ENCODE data around the gene EFEMP2.

Gene EFEMP2

DNA sequence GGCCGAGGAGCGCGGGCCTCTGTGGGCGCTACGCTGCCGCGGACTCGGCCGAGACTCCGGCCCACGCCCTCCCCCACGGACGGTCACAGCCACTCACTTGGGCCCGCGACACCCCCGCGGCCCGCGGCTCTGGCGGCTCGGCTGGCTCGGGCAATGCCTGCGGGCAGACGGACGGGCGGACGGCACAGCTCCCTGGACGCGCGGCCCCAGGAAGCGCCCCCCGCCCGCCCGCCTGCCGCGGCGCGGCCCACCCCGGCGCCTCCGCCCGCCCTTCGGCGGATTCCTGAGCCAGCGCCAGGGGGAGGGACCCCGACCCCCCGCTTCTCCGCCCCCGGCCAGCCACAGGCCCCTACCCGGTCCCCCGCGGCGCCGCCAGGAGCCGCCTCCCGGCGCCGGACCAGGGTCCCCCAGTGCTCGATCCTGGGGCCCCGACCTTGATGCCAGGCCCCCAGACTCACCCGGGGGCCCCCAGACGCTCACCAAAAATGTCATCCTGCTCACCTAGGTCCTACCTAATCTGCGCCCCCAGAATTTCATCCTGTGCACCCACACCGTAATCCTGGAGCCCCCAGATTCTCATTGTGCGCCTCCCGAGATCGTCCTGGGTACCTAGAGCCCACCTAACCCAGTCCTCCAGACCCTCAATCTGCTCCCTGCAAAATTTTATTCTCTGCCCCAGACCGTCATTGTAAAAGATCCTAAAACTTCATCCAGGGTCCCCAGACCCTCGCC is at the start of gene EFEMP2:
EFEMP2 (minus strand) TSS at position 215 of the 732 bp plus-strand sequence. CDS start 446 bp downstream, outside the sequence.
- DNase-seq: no peak

DNA sequence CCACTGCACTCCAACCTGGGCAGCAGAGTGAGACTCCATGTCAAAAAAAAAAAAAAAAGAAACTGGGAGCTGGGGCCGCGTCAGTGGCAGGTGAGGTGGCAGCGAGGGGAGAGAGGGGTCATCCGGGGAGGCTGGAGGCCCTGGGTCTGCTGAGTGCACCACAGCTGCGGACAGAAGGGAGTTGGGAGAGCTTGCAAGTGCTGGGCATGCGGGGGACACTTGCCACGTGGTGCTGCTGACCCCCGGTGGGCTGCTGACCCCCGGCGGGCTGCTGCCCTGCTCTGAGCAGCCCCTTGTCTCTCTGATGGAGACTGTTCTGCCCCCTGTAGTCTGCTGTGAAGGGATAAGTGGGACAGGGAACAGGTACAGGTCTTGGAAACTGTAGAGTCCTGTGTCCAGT is 49.3 kb upstream of the EFEMP2 start:
- DNase-seq: no peak

DNA sequence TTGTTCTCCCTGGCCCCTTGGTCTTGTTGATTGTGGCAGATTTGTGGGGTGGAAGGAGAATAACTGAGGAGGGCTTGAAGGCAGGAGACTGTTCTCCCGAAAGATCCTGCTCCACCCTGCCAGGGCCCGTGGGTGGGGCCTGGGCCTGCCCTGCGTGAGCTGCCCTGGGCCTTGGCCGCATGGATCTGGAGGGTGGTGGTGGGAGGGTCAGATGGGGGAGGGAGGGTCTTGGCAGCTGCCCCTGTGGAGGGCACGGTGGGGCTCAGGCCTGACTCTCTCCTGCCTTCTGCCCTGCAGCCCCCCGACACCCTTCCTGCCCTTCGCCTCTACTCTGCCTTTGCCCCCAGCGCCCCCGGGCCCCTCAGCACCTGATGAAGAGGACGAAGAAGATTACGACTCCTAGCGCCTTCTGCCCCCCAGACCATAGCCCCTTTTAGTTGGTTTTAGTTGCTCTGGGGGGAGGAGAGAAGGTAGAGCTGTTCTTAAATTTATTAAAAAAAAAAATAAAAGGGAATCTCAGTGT is 48.5 kb upstream of the EFEMP2 start:
- no peak for DNase-seq

DNA sequence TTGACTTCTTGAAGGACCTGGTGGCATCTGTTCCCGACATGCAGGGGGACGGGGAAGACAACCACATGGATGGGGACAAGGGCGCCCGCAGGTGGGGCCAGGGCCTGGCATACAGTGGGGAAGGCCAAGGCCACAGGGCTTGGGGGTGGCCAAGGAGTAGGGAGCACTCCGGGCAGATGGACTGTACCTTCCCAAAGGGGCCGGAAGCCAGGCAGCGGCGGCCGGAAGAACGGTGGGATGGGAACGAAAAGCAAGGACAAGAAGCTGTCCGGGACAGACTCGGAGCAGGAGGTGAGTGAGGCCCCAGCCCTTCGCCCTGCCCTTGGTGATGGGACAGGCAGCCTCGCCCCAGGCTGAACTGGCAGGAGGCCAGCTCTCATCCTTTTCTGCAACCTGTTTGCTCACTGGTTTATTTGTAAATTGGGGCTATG is 47.8 kb upstream of the EFEMP2 start:
- no peak for DNase-seq

DNA sequence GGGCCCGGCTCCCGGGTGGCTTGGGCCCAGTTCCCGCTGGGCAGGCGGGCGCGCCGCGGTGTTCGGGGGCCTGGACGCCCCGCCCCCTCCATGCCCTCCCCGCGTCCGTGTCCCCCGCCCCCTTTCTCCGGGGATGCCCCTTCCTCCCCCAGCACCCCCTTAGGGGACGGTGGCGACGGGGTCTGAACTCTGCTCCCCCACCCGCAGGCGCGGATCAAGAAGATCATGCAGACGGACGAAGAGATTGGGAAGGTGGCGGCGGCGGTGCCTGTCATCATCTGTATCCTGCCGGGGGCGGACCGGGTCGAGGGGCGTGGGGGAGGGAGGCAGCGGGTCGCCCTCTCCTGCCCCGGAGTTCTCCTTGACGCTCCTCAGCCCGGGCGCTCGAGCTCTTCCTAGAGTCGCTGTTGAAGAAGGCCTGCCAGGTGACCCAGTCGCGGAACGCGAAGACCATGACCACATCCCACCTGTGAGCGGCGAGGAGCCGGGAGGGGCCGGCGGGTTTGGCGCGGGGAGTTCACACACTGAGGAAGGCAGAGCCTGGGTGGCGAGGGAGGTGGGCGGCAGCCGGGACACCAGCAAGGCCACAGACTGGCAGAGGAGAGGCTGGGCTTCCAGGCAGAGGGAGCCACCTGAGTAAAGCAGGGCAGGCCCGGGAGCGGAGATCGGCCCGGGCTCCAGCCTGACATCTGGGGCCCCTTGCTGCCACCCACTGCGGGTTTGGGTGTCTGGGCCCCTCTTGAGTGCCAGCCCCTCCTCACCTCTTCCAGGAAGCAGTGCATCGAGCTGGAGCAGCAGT is 47.2 kb upstream of the EFEMP2 start:
- DNase-seq: no peak

DNA sequence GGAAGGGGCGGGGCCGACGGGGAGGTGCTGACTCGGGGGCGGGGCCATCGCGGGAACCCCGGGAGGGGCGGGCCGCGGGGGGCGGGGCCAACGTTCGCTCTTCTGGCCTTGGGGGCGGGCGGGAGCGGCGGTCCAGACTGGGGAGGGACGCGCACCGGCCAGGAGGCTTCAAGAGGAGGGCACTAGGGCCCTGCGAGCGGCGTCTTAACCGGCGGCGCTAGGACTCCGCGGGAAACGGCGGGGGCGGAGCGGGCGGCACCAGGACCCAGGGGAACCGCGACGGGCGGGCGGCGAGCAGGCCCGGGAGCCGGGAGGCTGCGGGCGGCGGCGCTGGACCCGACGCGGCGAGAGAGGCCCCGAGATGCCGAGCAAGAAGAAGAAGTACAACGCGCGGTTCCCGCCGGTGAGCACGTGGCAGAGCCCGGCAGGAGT is 46.6 kb upstream of the EFEMP2 start, which contains the start of gene DRAP1:
DRAP1 (plus strand) TSS at position 286 of the 432 bp plus-strand sequence; CDS start at position 362, 76 bp downstream.
- peak; percentile 85 for DNase-seq

DNA sequence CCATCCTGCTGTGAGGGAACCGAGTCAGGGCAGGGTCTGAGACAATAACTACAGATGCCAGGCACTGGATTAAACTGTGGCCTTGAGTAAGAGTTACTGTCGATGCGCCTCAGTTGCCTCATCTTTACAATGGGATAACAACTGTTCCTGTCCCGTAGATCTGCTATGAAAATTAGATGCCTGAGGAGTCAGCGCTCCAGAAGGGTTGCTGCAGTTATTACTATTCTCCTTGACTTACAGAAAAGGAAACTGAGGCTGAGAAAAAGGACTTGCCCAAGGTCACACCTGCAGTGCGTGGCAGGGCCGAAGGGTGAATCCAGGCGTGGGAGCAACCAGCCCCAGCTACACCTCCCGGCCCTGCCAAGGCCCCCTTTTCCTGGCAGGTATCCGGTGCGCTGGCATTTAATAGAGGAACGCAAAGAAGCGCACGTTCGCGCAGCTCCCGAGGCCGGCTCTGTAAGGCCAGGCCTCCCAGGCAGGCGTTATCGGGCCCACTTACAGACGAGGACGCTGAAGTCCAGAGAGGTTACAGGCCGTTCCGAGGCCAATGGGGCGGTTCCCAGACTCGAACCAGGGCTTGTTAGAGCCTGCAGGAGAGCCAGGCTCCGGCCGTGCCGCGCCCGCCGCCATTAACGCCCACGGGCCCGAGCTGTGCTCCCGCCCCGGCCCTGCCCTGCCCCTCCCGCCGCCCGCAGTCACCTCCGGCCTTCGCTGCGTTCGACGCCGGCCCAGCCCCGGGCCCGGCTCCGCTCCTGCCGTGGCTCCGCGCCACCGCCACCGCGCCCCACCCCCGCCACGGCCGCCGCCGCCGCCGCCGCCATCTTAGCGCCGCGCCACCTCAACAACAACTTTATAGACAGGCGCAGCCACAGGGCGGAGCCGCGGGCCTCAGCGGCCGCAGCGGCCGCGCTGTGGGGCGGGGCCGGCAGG is 45.9 kb upstream of the EFEMP2 start, which contains the start of gene C11orf68:
C11orf68 (minus strand) TSS at position 852 of the 930 bp plus-strand sequence; CDS start at position 821, 31 bp downstream.
- no peak for DNase-seq

DNA sequence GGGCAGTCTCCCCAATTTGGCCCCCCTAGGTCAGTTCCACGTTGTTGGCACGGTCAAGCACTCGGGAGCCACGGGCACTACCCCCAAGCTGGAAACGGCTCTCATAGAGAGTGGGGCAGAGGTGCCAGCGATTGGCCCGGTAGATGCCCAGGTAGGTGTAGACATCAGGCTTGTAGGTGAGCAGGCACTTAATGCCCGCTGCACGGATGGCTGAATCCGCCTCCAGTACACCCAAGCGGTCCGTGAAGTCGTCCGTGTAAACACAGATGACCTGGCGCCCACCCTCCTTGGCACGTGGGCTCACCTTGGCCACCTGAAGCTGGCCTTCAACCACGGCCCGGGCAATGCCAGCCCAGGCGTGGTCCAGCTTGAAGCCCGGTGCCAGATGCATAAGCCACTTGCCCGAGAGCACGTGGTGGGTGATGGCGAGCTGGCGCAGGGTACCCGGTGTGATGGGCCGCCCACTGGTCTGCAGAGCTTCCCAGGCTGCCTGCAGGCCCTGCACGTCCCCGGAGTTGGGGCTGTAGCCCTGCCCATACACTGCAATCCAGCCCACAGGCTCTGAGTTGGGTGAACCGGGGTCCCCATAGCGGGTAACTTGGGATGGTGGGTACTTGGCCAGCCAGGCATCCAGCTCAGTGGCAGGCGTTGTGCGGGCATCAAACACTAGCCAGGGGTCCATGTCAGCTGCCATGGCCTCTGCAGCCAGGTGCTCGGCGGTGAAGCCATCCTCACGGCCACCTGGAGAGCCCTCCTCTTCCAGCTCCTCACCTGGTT is 45.0 kb upstream of the EFEMP2 start:
- DNase-seq: no peak

DNA sequence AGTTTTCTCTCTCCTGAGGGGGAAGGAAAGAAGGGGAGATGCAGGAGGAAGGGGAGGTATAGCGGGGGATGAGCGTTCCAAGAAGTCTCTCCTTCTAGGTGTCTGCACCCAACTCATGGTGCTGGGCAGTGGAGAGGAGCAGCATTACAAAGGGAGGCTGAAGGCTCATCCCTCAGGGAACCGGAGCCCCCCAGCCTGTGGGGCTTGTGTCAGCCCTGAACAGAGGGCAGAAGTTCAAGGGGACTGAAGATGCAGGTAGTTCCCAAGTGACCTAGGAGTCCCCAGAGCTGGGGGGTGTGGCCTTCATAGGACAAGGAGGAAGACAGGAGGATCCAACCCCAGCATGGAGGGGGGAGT is 44.5 kb upstream of the EFEMP2 start:
- DNase-seq: no peak

DNA sequence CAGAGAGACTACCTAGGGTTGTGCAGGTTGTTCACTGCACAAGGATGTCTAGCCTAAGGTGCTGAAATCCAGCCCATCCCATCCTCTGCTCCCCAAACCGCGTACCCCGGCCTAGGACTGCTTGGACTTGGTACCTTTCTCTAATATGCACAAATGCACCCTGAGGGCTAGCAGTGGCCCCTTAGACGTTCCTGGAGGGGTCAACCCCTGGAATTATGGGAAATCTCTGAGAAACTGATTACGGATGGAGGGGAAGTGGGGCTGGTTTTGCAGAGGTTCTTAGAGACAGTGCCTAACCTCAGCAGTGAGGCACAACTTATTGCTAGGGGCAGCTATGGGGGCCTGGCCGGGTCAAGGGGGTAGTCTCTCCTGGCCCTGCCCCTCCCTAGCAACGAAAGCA is 43.8 kb upstream of the EFEMP2 start:
- DNase-seq: no peak

DNA sequence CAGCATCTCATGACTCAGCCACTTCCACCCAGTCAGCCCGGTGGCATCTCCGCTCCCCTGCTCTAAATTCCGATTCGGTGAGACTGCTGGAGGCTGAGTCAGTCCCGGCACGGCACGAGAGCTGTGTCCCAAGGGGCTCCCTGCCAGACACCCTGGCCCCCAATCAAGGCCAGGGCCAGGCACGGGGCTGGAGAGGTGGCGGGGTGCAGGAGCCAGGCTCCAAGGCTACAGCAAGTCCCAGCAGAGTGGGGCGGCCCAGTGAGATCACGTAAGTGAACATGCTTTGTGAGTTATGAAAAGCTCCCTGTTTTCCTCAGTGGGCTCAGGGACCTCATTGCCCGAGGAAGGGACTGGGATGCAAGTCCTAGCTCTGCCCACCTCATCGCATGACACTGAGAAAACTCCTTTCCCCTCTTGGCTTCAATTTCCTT is 43.2 kb upstream of the EFEMP2 start:
- no peak for DNase-seq

DNA sequence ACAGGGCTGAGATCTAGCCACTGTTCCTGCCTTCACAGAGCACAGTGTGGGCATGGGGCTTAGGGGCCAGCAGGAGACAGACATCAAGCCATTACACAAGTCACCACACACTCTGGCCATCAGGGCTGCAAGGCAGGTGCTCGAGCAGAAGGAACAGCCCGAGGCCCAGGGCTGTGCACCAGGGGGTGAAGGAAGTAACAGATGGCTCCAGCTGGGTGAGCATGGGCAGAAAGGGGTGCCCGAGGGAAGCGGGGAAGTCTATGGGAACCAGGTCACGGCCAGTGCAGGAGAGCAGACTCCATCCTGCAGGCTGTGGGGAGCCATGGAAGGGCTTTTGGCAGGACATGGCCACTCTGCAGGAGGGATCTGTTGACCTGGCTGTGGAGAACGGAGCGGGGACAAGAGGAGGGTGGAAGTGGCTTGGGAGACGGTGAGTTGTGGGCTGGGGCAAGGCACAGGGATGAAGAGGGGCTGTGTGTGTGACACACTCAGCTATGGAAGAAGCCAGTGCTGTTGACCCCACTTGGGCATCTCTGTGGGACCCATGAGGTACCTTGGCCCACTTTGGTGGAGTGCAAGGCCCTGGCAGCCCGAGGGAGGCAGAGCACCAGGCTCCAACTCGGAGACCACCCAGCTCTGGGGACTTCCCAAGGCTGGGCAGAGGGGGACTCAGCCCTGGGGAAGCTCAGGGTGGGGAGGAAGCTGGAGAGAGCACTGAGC is 42.7 kb upstream of the EFEMP2 start:
- DNase-seq: no peak

DNA sequence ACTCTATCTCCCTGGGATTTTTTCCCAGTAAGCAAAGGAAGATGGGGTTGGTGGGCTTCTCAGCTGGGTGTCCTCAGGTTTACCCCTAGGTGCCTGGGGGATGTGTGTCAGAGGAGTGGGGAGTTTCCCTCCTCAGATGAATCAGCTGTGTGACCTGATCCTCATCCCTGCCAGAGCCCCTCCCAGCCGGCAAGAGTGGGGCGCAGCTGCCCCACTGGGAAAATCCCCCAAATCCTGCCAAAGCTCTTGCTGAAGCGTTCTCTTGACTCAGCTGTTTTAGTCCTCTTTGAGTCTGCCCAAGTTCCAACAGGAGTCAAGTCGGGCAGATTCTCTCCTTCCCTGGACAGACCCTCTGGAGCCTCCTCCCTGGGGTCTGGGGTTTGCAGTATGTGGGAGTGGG is 40.2 kb upstream of the EFEMP2 start:
- DNase-seq: no peak

DNA sequence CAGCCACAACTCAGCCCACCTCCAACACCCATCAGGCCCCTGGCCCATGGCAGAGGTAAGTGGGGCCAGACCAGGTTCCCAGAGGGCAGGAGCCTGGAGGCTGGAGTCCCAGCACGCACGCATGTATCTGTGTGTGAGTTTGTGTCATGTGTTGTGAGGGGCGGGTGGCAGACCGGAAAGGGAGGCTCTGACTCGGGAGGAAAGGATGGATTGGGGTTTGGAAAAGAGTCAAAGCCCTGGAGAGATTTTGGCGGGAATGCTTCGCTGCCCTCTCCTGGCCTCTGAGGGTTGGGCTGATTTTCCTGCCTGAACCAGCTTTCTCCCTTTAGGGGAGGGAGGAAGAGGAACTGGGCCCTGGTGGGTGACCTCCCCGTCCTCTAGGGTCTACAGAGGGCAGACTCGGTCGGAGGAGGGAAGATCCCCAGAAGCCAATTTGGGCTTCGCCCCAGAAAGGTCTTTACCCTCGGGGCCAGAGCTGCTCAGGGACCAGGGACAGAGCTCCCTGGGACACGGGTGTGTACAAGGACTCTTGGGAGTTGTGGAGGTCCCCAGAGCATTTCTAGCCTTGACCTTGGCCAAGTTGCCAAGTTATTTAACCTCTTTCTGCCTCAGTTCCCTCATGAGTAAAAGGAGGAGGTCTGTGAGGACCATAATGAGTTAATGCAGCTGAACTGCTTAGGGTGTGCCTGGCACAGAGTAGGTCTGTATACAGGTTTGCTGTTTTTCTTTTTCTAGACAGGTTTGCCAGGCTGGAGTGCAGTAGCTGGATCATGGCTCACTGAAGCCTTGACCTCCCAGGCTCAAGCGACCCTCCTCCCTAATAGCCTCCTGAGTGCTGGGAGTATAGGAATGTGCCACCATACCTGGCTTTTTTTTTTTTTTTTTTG is 39.3 kb upstream of the EFEMP2 start:
- DNase-seq: no peak

DNA sequence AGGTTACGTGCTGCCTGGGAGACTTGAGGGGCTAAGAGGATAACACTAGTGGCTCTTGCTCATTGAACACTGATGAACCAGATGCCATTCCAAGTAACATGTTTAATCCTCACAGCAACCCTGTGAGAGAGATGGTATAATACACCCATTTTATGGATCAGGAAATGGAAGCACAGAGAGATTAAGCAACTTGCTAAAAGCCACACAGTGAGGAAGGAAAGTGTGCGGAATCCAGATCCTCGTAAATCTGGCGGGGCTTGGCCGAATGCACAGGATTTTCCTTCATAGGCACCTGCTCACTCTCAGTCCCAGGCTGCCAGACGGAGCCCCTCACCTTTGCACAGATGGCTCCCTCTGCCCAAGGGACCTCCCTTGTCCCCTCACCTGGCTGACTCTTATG is 35.3 kb upstream of the EFEMP2 start:
- DNase-seq: no peak

DNA sequence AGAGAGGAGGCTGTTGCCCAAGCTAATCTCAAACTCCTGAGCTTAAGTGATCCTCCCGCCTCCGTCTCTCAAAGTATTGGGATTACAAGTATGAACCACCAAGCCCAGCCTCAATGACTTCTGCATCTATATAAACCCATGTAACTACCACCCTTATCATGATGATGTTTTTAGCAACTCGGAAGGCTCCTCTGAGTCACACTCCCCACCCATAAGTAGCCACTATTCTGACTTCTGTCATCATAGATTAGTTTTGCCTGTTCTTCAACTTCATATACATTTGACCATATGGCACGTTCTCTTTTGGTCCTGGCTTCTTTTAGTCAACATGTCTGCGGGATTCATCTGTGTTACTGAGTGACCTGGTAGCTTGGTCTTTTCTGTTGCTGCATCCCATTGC is 34.0 kb upstream of the EFEMP2 start:
- no peak for DNase-seq

DNA sequence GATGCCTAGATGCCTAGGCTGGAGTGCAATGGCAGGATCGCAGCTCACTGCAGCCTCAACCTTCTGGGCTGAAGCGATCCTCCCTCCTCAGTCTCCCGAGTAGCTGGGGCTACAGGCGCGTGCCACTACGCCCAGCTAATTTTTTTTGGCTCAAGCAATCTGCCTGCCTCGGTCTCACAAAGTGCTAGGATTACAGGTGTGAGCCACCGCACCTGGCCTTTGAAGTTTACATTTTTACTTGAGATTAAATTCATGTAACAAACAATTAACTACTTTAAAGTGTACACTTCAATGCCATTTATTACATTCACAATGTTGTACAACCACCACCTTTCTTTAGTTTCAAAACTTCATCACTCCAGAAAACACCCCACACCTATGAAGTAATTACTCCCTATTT is 31.1 kb upstream of the EFEMP2 start:
- DNase-seq: no peak

DNA sequence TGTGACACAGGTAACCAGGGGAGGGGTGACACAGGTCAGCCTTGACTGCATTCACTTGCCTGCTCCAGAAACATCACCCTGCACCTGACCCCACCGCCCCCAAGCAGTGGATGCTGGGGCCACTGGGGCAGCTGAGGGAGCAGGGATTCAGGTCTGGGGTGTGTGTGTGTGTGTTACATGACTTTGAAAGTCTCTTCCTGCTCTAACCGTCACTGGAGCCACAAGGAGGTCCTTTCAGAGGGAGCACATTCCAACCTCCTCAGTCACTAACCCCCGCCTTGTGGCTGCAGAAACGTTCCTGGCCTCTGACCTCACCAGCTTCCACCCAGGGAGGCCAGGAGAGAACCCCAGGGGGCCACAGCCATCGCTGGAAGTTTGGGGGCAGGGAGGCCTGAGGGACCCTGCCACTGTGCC is 30.5 kb upstream of the EFEMP2 start:
- DNase-seq: no peak

DNA sequence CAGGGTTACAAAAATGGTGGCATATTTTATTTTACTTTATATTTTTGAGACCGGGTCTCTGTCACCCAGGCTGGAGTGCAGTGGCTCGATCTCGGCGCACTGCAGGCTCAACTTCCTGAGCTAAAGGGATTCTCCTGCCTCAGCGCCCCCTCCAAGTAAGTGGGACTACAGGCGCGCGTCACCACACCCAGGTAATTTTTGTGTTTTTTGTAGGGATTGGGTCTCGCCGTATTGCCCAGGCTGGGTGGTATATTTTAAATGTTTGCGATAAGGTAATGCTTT is 28.2 kb upstream of the EFEMP2 start:
- DNase-seq: no peak
